ENCODE data around the gene SRGAP2C.
"Not testable (repeated sequence)": the region's sequence is repeated elsewhere in the genome, so short reads cannot be mapped to it uniquely, and the experiment has no call there.

- not testable (repeated sequence) for TF ChIP-seq CTCF, EP300, POLR2A (IDR thresholded peaks at IDR 0.05)
These were observed 133.0 kb downstream of the SRGAP2C start for GRCh38 chr1:121317491-121318468.
